HFFc6 (cell line): ENCODE measurements around the gene CCL22. TPM values are rescaled to one million over a fixed set of nuclear protein-coding genes. Genes with fewer than 3 reads are reported as not detected.

Experiments used
- DNase-seq: peaks from one replicate; pipeline ENCODE4 v3.0.0-alpha.2; 2018
- H3K27ac Mint-ChIP-seq: 2 replicates; pipeline ENCODE4 v1.8.0; 2020; ENCODE audit warnings: mild to moderate bottlenecking, mixed read lengths
- H3K27me3 Mint-ChIP-seq: 2 replicates; pipeline ENCODE4 v1.8.0; 2021; ENCODE audit warnings: mild to moderate bottlenecking, moderate library complexity, mixed read lengths; ENCODE audit not compliant: insufficient read depth
- H3K36me3 Mint-ChIP-seq: 2 replicates; pipeline ENCODE4 v1.8.0; 2021; ENCODE audit warnings: low read depth, mixed read lengths
- H3K4me1 Mint-ChIP-seq: 2 replicates; pipeline ENCODE4 v1.8.0; 2020; ENCODE audit warnings: low read depth, mixed read lengths
- H3K4me3 Mint-ChIP-seq: 2 replicates; pipeline ENCODE4 v1.8.0; 2020; ENCODE audit warnings: mild to moderate bottlenecking, moderate library complexity, mixed read lengths
- H3K9me3 Mint-ChIP-seq: 2 replicates; pipeline ENCODE4 v1.8.0; 2020; ENCODE audit warnings: mild to moderate bottlenecking, mixed read lengths
- CTCF ChIP-seq: fragments of 200-600 bp; sonication (generic); IDR thresholded peaks from 2 replicates; pipeline ENCODE4 v1.5.0; 2021; ENCODE audit warnings: antibody characterized with exemption, mild to moderate bottlenecking
- total RNA-seq, 6 experiments: library from RNA; stranded (reverse); fragmentation: NEBNext Ultra II Directional; extraction: Animal tissue kit (Norgen Biotek cat#: 25700); gene quantifications; 2 replicates in 1 of 6; 3 replicates in 5 of 6; pipeline ENCODE4 v1.2.3, GENCODE V29; 2021

The CCL22 gene
- total RNA-seq, 6 experiments from 2014 or later, result not detected

DNA sequence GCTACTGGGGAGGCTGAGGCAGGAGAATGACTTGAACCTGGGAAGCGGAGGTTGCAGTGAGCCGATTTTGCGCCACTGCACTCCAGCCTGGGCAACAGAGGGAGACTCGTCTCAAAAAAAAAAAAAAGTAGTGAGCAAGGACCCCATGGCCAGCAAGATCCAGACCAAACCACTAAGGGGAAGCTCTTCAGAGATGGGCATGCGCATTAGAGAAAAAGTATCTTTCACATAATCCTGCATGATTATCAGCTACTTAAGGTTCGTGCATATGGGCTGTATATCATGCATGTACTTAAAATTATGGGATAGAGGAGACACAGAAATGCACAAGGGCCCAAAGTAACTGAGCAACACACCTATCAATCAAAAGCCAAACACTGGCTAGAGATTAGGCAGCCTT, 10.7 kb upstream of the CCL22 start:
- Mint-ChIP-seq H3K27me3 (peaks cover 60% of the 10 kb centered on the region), H3K36me3 (no peaks in the 10 kb centered on the region), H3K4me3 (no peak overlapping the region), H3K27ac (no peak overlapping the region), H3K4me1 (no peaks in the 10 kb centered on the region), H3K9me3 (no peaks in the 10 kb centered on the region; the same call in 1 of the 2 replicates)
- DNase-seq, result no peak
- no peak for TF ChIP-seq CTCF

GRCh38 chr16:57348327-57348726, 10.3 kb upstream of the CCL22 start:
- H3K4me1 Mint-ChIP-seq, result no peaks in the 10 kb centered on the region
- peaks cover 56% of the 10 kb centered on the region for H3K27me3 Mint-ChIP-seq
- H3K27ac Mint-ChIP-seq, result no peak overlapping the region
- H3K9me3 Mint-ChIP-seq, result no peaks in the 10 kb centered on the region; the same call in 1 of the 2 replicates
- no peak for TF ChIP-seq CTCF
- H3K36me3 Mint-ChIP-seq, result no peaks in the 10 kb centered on the region
- no peak overlapping the region for H3K4me3 Mint-ChIP-seq
- DNase-seq, result no peak

DNA sequence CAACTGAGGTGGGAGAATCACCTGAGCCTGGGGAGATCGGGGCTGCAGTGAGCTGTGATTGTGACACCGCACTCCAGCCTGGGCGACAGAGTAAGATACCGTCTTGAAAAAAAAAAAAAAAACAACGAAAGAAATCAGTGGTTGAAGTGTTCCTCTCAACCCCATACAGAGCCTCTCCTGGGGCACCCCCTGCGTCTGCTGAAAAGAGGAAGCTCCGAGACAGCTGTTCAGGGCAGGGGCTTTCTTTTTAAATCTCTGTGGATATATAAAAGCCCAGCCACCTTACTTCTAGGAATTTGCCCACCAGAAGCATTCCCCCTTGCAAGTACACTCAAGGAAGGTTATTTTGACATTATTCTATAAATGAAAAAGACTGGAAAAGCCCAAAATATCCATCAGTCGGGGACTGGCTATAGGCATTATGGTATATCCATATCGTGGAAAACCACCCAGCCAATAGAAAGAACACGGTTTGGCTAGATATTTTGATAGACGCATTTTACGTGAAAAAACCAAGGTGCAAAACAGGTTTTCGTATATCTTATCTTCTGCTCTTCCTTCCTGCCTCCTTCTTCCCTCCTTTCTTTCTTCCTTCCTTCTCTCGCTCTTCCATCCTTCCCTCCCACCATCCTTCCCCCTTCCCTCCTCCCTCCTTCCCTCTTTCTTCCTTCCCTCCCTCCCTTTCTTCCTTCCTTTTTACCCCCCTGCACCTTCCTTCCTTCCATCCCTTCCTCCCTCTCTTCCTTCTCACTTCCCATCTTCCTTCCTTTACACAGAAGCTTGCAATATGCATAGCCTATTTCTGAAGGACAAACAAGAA, 9.2 kb upstream of the CCL22 start:
- H3K4me3 Mint-ChIP-seq, result no peak overlapping the region
- TF ChIP-seq CTCF, result no peak
- no peak overlapping the region for H3K27ac Mint-ChIP-seq
- no peaks in the 10 kb centered on the region for H3K36me3 Mint-ChIP-seq
- H3K4me1 Mint-ChIP-seq, result no peaks in the 10 kb centered on the region
- DNase-seq, result no peak
- H3K27me3 Mint-ChIP-seq, result peaks cover 49% of the 10 kb centered on the region
- H3K9me3 Mint-ChIP-seq, result no peaks in the 10 kb centered on the region; the same call in 1 of the 2 replicates

- no peak for TF ChIP-seq CTCF
- Mint-ChIP-seq H3K27ac (no peak overlapping the region), H3K4me3 (no peak overlapping the region), H3K36me3 (no peaks in the 10 kb centered on the region), H3K9me3 (no peaks in the 10 kb centered on the region), H3K4me1 (no peaks in the 10 kb centered on the region), H3K27me3 (peaks cover 46% of the 10 kb centered on the region)
- DNase-seq, result no peak
Measured at GRCh38 chr16:57352636-57353047, 5.9 kb upstream of the CCL22 start.

GRCh38 chr16:57354311-57354710, 4.3 kb upstream of the CCL22 start:
- no peak for DNase-seq
- no peaks in the 10 kb centered on the region for H3K4me1 Mint-ChIP-seq
- no peak overlapping the region for H3K27ac Mint-ChIP-seq
- TF ChIP-seq CTCF, result no peak
- H3K27me3 Mint-ChIP-seq, result peaks cover 35% of the 10 kb centered on the region
- no peaks in the 10 kb centered on the region for H3K9me3 Mint-ChIP-seq
- no peak overlapping the region for H3K4me3 Mint-ChIP-seq
- no peaks in the 10 kb centered on the region for H3K36me3 Mint-ChIP-seq
